Activated naive CD4-positive, alpha-beta T cell treated with Interleukin-2 at 50 U/mL for 16 hours (primary cell): Measurements from ENCODE around the gene RSU1.
"Not testable (repeated sequence)": the region's sequence is repeated elsewhere in the genome, so short reads cannot be mapped to it uniquely, and the experiment has no call there.

Experiments used
- DNase-seq: peaks from one replicate; pipeline ENCODE4 v3.0.0-alpha.2; 2020

RSU1 gene

GRCh38 chr10:16777473-16778370 lies 39.5 kb downstream of the RSU1 start:
- no peak for DNase-seq

GRCh38 chr10:16776896-16777295 lies 40.3 kb downstream of the RSU1 start:
- no peak for DNase-seq

GRCh38 chr10:16773334-16773733 lies 43.9 kb downstream of the RSU1 start:
- no peak for DNase-seq

GRCh38 chr10:16770670-16771069 lies 46.6 kb downstream of the RSU1 start:
- DNase-seq, result no peak

GRCh38 chr10:16770141-16770540 lies 47.1 kb downstream of the RSU1 start:
- no peak for DNase-seq

- no peak for DNase-seq
These were observed 47.9 kb downstream of the RSU1 start for GRCh38 chr10:16769331-16769730.

GRCh38 chr10:16768702-16769101 lies 48.5 kb downstream of the RSU1 start:
- DNase-seq, result no peak

- no peak for DNase-seq
These were observed 51.5 kb downstream of the RSU1 start for GRCh38 chr10:16765509-16766375.

- DNase-seq, result no peak
These were observed 55.9 kb downstream of the RSU1 start for GRCh38 chr10:16761300-16761699.

GRCh38 chr10:16756561-16757221 lies 60.5 kb downstream of the RSU1 start:
- no peak for DNase-seq

GRCh38 chr10:16754765-16755164 lies 62.5 kb downstream of the RSU1 start:
- no peak for DNase-seq

GRCh38 chr10:16752849-16753248 lies 64.4 kb downstream of the RSU1 start:
- not testable (repeated sequence) for DNase-seq

- DNase-seq, result no peak
These were observed 65.1 kb downstream of the RSU1 start for GRCh38 chr10:16752099-16752498.

GRCh38 chr10:16751244-16751643 lies 66.0 kb downstream of the RSU1 start:
- DNase-seq, result no peak

GRCh38 chr10:16750461-16750860 lies 66.8 kb downstream of the RSU1 start:
- no peak for DNase-seq

GRCh38 chr10:16748749-16749148 lies 68.5 kb downstream of the RSU1 start:
- no peak for DNase-seq

GRCh38 chr10:16746856-16747255 lies 70.4 kb downstream of the RSU1 start:
- no peak for DNase-seq

GRCh38 chr10:16745061-16745460 lies 72.2 kb downstream of the RSU1 start:
- no peak for DNase-seq

- no peak for DNase-seq
These were observed 74.9 kb downstream of the RSU1 start for GRCh38 chr10:16742165-16742960.

GRCh38 chr10:16741540-16741939 lies 75.7 kb downstream of the RSU1 start:
- no peak for DNase-seq

GRCh38 chr10:16737420-16737819 lies 79.8 kb downstream of the RSU1 start:
- DNase-seq, result no peak

GRCh38 chr10:16735671-16736070 lies 81.6 kb downstream of the RSU1 start:
- no peak for DNase-seq
